Natural killer cell (primary cell): Measurements from ENCODE around the gene FBXO31. TPM values are rescaled to one million over a fixed set of nuclear protein-coding genes. Genes with fewer than 3 reads are reported as not detected.

Experiments
- ATAC-seq, 3 donors: fragments of 150-1000 bp in 2 of 3; fragments of 200-7000 bp in 1 of 3; cut with Tn5 transposase; 1 replicate in 1 of 3; 2 replicates in 2 of 3; pipeline ENCODE4 v1.10.0; 2021; ENCODE audit warnings: mild to moderate bottlenecking in 2 of 3, moderate library complexity in 2 of 3
- DNase-seq, 2 donors: peaks; one replicate each; pipeline versions ENCODE4 v3.0.0 to v3.0.0-alpha.2; 2013 to 2021; ENCODE audit warnings: mixed read lengths in 1 of 2
- H3K27ac ChIP-seq: one replicate; pipeline ENCODE4 v1.5.1; 2013; ENCODE audit warnings: mild to moderate bottlenecking, low read length
- H3K27me3 ChIP-seq: one replicate; pipeline ENCODE4 v1.6.1; 2013; ENCODE audit warnings: low read length; ENCODE audit not compliant: control insufficient read depth, insufficient read depth
- H3K36me3 ChIP-seq: one replicate; pipeline ENCODE4 v1.6.1; 2013; ENCODE audit warnings: low read length; ENCODE audit not compliant: control insufficient read depth, insufficient read depth
- H3K4me1 ChIP-seq: one replicate; pipeline ENCODE4 v1.6.1; 2013; ENCODE audit warnings: low read length; ENCODE audit not compliant: control insufficient read depth, insufficient read depth
- H3K4me3 ChIP-seq: one replicate; pipeline ENCODE4 v1.5.1; 2013; ENCODE audit warnings: low read length
- H3K9me3 ChIP-seq: one replicate; pipeline ENCODE4 v1.6.1; 2013; ENCODE audit warnings: low read length; ENCODE audit not compliant: control insufficient read depth, insufficient read depth
- H3K27ac Mint-ChIP-seq, 2 donors: one replicate each; pipeline ENCODE4 v1.8.0; 2022; ENCODE audit warnings: mild to moderate bottlenecking in 2 of 2, mixed read lengths in 2 of 2, moderate library complexity in 1 of 2
- H3K27me3 Mint-ChIP-seq, 2 donors: one replicate each; pipeline ENCODE4 v1.8.0; 2022; ENCODE audit warnings: low read depth in 2 of 2, mixed read lengths in 2 of 2
- H3K36me3 Mint-ChIP-seq: one replicate; pipeline ENCODE4 v1.8.0; 2022; ENCODE audit warnings: mixed read lengths
- H3K4me1 Mint-ChIP-seq, 2 donors: one replicate each; pipeline ENCODE4 v1.8.0; 2022; ENCODE audit warnings: mixed read lengths in 2 of 2
- H3K4me3 Mint-ChIP-seq: one replicate; pipeline ENCODE4 v1.8.0; 2022; ENCODE audit warnings: mild to moderate bottlenecking, moderate library complexity, mixed read lengths
- H3K9me3 Mint-ChIP-seq, 2 donors: one replicate each; pipeline ENCODE4 v1.8.0; 2022; ENCODE audit warnings: mixed read lengths in 2 of 2
- CTCF ChIP-seq: fragments of 200-600 bp; IDR thresholded peaks from one replicate; pipeline ENCODE4 v1.8.0; 2022; ENCODE audit warnings: antibody characterized with exemption
- WGBS: methylation state at CpG from one replicate; pipeline ENCODE4 v1.1.7; 2013; ENCODE audit warnings: missing lambda C conversion rate; ENCODE audit not compliant: insufficient coverage; 5-methylcytosine and 5-hydroxymethylcytosine counted together
- intact Hi-C: fragments of 100-400 bp; cut with micrococcal nuclease; formaldehyde crosslinking; loops from one replicate; pipeline ENCODE4 v1.14.2; 2022
- total RNA-seq, 4 donors: library from RNA; stranded (reverse); fragments of 120-200 nt in 1 of 4; gene quantifications; one replicate each; pipeline versions ENCODE4 v1.2.3 to v1.2.4, GENCODE V29; 2013 to 2022

FBXO31 gene
- total RNA-seq, 3 donors from 2014 or later (not counting 1 experiment from before 2014, with no cell fraction given): 32.2 to 47.2 (median 37.6) TPM

- Mint-ChIP-seq H3K4me3 (no peak overlapping the region), H3K9me3 (no peaks in the 10 kb centered on the region), H3K27me3 (no peaks in the 10 kb centered on the region), H3K27ac (no peak overlapping the region), H3K4me1 (peaks cover 4 to 11% of the 10 kb centered on the region in 2 donors), H3K36me3 (peaks cover 7% of the 10 kb centered on the region)
- TF ChIP-seq CTCF: no peak
- no peak for ATAC-seq
- DNase-seq: no peak
- Histone ChIP-seq H3K4me3 (no peak overlapping the region), H3K27ac (no peak overlapping the region), H3K4me1 (no peaks in the 10 kb centered on the region), H3K36me3 (peaks cover 10% of the 10 kb centered on the region), H3K27me3 (no peaks in the 10 kb centered on the region), H3K9me3 (no peaks in the 10 kb centered on the region)
- intact Hi-C loops: no loop called here
- WGBS: 95% methylated on average over 18 of the region's 18 CpGs
Observed at GRCh38 chr16:87426423-87427215, 43.0 kb upstream of the FBXO31 start.

- DNase-seq (no peak), ATAC-seq (no peak)
- Histone ChIP-seq H3K9me3 (no peaks in the 10 kb centered on the region), H3K27ac (no peak overlapping the region), H3K4me1 (no peaks in the 10 kb centered on the region), H3K4me3 (no peak overlapping the region), H3K27me3 (no peaks in the 10 kb centered on the region), H3K36me3 (peaks cover 11% of the 10 kb centered on the region)
- H3K4me3 Mint-ChIP-seq: no peak overlapping the region
- H3K9me3 Mint-ChIP-seq: no peaks in the 10 kb centered on the region
- H3K4me1 Mint-ChIP-seq: peaks cover 4 to 11% of the 10 kb centered on the region in 2 donors
- WGBS: 94% methylated on average over 12 of the region's 12 CpGs
- no peak overlapping the region for H3K27ac Mint-ChIP-seq
- intact Hi-C loops: no loop called here
- H3K36me3 Mint-ChIP-seq: peaks cover 7% of the 10 kb centered on the region
- TF ChIP-seq CTCF: no peak
- no peaks in the 10 kb centered on the region for H3K27me3 Mint-ChIP-seq
Observed at GRCh38 chr16:87425941-87426340, 42.4 kb upstream of the FBXO31 start.

- WGBS: 97% methylated on average over 12 of the region's 12 CpGs
- Histone ChIP-seq H3K27me3 (no peaks in the 10 kb centered on the region), H3K27ac (no peak overlapping the region), H3K9me3 (no peaks in the 10 kb centered on the region), H3K4me3 (no peak overlapping the region), H3K4me1 (no peaks in the 10 kb centered on the region), H3K36me3 (peaks cover 11% of the 10 kb centered on the region)
- intact Hi-C loops: no loop called here
- Mint-ChIP-seq H3K27me3 (no peaks in the 10 kb centered on the region), H3K4me3 (no peak overlapping the region), H3K27ac (no peak overlapping the region), H3K36me3 (peaks cover 7% of the 10 kb centered on the region), H3K9me3 (no peaks in the 10 kb centered on the region), H3K4me1 (peaks cover 4 to 11% of the 10 kb centered on the region in 2 donors)
- DNase-seq (no peak), ATAC-seq (no peak)
- TF ChIP-seq CTCF: no peak
Observed at GRCh38 chr16:87424266-87424665, 40.7 kb upstream of the FBXO31 start.

GRCh38 chr16:87423429-87423828 lies 39.9 kb upstream of the FBXO31 start:
- intact Hi-C loops: no loop called here
- Mint-ChIP-seq H3K4me1 (peaks cover 4 to 11% of the 10 kb centered on the region in 2 donors), H3K27ac (no peak overlapping the region), H3K9me3 (no peaks in the 10 kb centered on the region), H3K27me3 (no peaks in the 10 kb centered on the region), H3K36me3 (peaks cover 7% of the 10 kb centered on the region), H3K4me3 (no peak overlapping the region)
- Histone ChIP-seq H3K9me3 (no peaks in the 10 kb centered on the region), H3K4me3 (no peak overlapping the region), H3K27me3 (no peaks in the 10 kb centered on the region), H3K4me1 (no peaks in the 10 kb centered on the region), H3K36me3 (peaks cover 11% of the 10 kb centered on the region), H3K27ac (no peak overlapping the region)
- DNase-seq (no peak), ATAC-seq (no peak)
- TF ChIP-seq CTCF: no peak
- WGBS: 95% methylated on average over 13 of the region's 15 CpGs
